NCI-H1417 treated with DMSO at 0.1 percent for 48 hours (cell line): ENCODE measurements around the gene INTS11.

Experiments
- DNase-seq: peaks from one replicate; lab custom pipeline; 2025; lab: John Stamatoyannopoulos, UW

INTS11 gene

GRCh38 chr1:1343811-1344421, 19.5 kb upstream of the INTS11 start:
- DNase-seq, result no peak

- no peak for DNase-seq
Measured at GRCh38 chr1:1342584-1343115, 18.2 kb upstream of the INTS11 start.

- no peak for DNase-seq
Measured at GRCh38 chr1:1342061-1342562, 17.7 kb upstream of the INTS11 start.

GRCh38 chr1:1341549-1342021, 17.1 kb upstream of the INTS11 start:
- no peak for DNase-seq

DNA sequence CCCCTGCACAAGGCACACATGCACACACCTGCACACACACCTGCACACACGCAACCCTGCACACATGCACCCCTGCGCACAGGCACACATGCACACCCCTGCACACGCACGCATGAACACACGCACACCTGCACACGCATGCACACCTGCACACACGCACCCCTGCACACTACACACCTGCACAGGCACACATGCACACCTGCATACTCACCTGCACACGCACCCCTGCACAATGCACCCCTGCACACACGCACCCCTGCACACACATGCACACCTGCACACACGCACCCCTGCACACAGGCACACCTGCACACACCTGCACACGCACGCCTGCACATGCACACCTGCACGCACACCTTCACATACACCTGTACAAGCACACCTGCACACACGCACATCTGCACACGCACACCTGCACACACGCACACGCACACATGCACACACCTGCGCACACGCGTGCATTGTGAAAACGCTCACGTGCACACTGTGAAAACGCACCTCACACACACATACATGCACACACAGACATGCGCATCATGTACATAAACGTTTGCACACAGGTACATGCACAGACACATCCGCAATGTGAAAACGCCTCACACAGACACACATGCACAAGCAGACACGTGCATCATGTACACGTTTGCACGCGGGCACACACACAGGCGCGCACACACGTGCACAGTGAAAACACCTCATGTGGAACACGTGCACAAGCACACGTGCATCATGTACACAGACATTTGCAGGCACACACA, 16.5 kb upstream of the INTS11 start:
- no peak for DNase-seq

- no peak for DNase-seq
Measured at GRCh38 chr1:1340185-1340584, 15.7 kb upstream of the INTS11 start.

DNA sequence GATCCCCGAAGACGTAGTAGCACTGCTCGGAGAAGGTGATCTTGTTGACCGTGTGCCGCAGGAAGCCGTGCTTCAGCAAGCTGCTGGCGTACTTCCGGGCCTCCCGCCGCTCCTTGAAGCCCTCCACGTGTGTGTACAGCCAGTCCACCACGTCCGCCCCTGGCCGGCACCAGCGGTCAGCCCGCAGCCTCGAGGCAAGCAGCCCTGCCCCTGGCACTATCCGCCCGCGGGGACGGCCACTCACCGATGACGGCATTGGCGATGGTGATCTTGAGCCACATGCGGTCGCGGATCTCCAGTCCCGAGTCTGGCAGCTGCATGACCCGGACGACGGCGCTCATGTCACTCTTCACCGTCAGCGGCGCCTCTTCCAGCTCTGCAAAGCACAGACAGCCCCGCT, 13.8 kb upstream of the INTS11 start:
- DNase-seq, result no peak

DNA sequence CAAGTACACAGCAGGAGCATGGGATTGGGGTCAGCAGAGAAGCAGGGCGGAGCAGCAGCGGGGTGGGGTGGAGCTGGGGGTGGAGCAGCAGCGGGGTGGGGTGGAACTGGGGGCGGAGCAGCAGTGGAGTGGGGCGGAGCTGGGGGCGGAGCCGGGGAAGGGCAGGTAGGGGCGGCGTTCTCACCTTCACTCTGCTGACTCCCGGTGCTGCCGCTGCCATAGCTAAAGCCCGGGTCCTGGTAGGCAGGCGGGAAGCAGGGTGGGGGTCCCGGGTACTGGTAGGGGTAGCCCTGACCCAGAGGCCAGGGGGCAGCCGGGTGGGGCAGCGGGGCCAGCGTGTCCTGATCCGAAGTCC, 13.3 kb upstream of the INTS11 start:
- no peak for DNase-seq

- DNase-seq, result no peak
Measured at GRCh38 chr1:1336931-1337792, 12.7 kb upstream of the INTS11 start.

DNA sequence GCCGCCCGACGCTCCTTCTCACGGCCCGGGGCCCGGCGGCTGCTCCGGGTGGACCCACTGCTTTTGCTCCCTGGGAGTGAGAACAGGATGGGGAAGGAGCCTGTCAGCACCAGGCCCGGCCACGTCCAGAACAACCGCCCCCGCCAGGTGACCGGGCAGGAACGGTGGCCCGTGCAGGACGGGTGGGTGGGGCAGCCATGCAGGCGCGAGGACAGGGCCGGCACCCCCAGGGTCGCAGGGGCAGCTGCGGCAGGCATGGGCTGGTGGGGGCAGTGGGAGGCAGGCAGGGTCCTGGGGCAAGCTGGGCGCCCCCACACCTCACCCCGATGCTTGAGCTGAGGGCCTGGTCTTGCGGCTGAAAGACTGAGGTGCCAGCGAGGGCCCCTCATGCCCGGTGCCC, 12.0 kb upstream of the INTS11 start:
- DNase-seq, result no peak

- DNase-seq, result no peak
Measured at GRCh38 chr1:1335792-1336248, 11.4 kb upstream of the INTS11 start.

DNA sequence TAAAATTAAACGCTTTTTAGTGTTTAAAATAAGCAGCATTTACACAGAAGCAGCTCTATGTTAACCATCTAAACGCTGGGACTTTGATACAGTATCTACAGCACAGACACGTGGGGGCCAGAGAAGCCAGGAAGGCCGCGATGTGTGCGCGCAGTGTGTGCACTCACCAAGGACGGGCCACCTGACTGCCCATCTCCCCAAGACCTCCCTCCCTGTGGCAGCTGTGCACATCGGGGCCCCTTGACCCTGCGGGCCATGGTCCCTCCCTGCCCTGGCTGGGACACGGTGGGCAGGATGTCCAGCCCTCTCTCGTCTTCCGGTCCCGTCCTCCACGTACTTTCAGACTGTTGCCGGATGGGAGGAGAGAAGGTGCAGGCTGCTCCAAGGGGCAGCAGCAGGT, 10.8 kb upstream of the INTS11 start:
- DNase-seq, result no peak

GRCh38 chr1:1334835-1335234, 10.4 kb upstream of the INTS11 start:
- DNase-seq, result no peak

DNA sequence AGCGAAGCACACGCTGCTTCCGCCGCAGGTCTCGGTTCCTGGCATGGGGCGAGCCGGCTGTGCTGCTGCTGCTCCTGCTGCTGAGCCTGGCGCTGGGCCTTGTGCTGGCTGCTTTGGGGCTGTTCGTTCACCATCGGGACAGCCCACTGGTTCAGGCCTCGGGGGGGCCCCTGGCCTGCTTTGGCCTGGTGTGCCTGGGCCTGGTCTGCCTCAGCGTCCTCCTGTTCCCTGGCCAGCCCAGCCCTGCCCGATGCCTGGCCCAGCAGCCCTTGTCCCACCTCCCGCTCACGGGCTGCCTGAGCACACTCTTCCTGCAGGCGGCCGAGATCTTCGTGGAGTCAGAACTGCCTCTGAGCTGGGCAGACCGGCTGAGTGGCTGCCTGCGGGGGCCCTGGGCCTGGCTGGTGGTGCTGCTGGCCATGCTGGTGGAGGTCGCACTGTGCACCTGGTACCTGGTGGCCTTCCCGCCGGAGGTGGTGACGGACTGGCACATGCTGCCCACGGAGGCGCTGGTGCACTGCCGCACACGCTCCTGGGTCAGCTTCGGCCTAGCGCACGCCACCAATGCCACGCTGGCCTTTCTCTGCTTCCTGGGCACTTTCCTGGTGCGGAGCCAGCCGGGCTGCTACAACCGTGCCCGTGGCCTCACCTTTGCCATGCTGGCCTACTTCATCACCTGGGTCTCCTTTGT, 9.2 kb upstream of the INTS11 start:
- DNase-seq, result no peak

DNA sequence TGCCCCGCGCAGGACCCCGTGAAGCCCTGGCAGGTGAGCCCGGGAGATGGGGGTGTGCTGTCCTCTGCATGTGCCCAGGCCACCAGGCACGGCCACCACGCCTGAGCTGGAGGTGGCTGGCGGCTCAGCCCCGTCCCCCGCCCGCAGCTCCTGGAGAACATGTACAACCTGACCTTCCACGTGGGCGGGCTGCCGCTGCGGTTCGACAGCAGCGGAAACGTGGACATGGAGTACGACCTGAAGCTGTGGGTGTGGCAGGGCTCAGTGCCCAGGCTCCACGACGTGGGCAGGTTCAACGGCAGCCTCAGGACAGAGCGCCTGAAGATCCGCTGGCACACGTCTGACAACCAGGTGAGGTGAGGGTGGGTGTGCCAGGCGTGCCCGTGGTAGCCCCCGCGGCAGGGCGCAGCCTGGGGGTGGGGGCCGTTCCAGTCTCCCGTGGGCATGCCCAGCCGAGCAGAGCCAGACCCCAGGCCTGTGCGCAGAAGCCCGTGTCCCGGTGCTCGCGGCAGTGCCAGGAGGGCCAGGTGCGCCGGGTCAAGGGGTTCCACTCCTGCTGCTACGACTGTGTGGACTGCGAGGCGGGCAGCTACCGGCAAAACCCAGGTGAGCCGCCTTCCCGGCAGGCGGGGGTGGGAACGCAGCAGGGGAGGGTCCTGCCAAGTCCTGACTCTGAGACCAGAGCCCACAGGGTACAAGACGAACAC, 8.5 kb upstream of the INTS11 start:
- DNase-seq, result no peak

DNA sequence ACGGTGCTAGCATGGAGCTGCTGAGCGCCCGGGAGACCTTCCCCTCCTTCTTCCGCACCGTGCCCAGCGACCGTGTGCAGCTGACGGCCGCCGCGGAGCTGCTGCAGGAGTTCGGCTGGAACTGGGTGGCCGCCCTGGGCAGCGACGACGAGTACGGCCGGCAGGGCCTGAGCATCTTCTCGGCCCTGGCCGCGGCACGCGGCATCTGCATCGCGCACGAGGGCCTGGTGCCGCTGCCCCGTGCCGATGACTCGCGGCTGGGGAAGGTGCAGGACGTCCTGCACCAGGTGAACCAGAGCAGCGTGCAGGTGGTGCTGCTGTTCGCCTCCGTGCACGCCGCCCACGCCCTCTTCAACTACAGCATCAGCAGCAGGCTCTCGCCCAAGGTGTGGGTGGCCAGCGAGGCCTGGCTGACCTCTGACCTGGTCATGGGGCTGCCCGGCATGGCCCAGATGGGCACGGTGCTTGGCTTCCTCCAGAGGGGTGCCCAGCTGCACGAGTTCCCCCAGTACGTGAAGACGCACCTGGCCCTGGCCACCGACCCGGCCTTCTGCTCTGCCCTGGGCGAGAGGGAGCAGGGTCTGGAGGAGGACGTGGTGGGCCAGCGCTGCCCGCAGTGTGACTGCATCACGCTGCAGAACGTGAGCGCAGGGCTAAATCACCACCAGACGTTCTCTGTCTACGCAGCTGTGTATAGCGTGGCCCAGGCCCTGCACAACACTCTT, 7.7 kb upstream of the INTS11 start:
- no peak for DNase-seq

DNA sequence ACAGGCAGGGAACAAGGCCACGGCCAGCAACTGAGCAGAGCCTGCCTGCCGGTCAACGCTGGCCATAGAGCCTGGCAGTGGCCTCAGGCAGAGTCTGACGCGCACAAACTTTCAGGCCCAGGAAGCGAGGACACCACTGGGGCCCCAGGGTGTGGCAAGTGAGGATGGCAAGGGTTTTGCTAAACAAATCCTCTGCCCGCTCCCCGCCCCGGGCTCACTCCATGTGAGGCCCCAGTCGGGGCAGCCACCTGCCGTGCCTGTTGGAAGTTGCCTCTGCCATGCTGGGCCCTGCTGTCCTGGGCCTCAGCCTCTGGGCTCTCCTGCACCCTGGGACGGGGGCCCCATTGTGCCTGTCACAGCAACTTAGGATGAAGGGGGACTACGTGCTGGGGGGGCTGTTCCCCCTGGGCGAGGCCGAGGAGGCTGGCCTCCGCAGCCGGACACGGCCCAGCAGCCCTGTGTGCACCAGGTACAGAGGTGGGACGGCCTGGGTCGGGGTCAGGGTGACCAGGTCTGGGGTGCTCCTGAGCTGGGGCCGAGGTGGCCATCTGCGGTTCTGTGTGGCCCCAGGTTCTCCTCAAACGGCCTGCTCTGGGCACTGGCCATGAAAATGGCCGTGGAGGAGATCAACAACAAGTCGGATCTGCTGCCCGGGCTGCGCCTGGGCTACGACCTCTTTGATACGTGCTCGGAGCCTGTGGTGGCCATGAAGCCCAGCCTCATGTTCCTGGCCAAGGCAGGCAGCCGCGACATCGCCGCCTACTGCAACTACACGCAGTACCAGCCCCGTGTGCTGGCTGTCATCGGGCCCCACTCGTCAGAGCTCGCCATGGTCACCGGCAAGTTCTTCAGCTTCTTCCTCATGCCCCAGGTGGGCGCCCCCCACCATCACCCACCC, 6.9 kb upstream of the INTS11 start, which contains the start of gene TAS1R3:
Gene TAS1R3, plus strand, starts transcription at position 213 of the 898 bp plus-strand sequence. Its CDS starts 66 bp downstream, at position 279.
- no peak for DNase-seq

- no peak for DNase-seq
Measured at GRCh38 chr1:1330366-1331067, 6.1 kb upstream of the INTS11 start.
